GM12878 (cell line): ENCODE results near the gene CALN1. TPM values are rescaled to one million over a fixed set of nuclear protein-coding genes. Genes with fewer than 3 reads are reported as not detected.

Experiments
- ATAC-seq: fragments of 200-7000 bp; cut with Tn5 transposase; 3 replicates; pipeline ENCODE4 v1.9.1; 2020; ENCODE audit warnings: mild to moderate bottlenecking, moderate library complexity
- BruUV-seq: library from RNA; stranded (reverse); fragments of 400-500 nt; replicated peaks from 2 replicates; lab custom pipeline; 2021; lab: Mats Ljungman, UMichigan
- CTCF ChIA-PET: fragments of 300-600 bp; sonication (Branson Sonifier 250); formaldehyde crosslinking; extraction: SDS; loops from one replicate; lab custom pipeline; 2021; ENCODE audit warnings: inconsistent platforms; lab: Yijun Ruan, JAX
- POLR2A ChIA-PET: fragments of 350-600 bp; formaldehyde crosslinking; extraction: SDS; loops from one replicate; lab custom pipeline; 2021; ENCODE audit warnings: inconsistent platforms; lab: Charles Lee
- RAD21 ChIA-PET: fragments of 300-600 bp; sonication (Branson Sonifier 250); formaldehyde crosslinking; loops from one replicate; lab custom pipeline; 2023; ENCODE audit warnings: antibody characterized with exemption; ENCODE audit not compliant: unreplicated experiment; lab: Charles Lee
- SMC1A ChIA-PET: fragments of 300-600 bp; sonication (Branson Sonifier 250); formaldehyde crosslinking; loops from one replicate; lab custom pipeline; 2023; ENCODE audit not compliant: unreplicated experiment, uncharacterized antibody; lab: Charles Lee
- DNase-seq: peaks from one replicate; pipeline ENCODE4 v3.0.0-alpha.2; 2011; ENCODE audit warnings: low read depth, low spot score
- FAIRE-seq: peaks from 3 replicates; lab custom pipeline; 2011; peaks lifted over from hg19 to GRCh38; lab: Jason Lieb, UNC
- H2AFZ ChIP-seq: 2 replicates; pipeline ENCODE4 v1.6.0; 2011; ENCODE audit warnings: low read depth, low read length, control low read depth; ENCODE audit not compliant: control insufficient read depth
- H3K27ac ChIP-seq: 2 replicates; pipeline ENCODE4 v1.5.1; 2011; ENCODE audit warnings: control low read depth; ENCODE audit not compliant: control insufficient read depth, insufficient read depth
- H3K27me3 ChIP-seq, 2 experiments: replicated peaks in 1 of 2; 2 replicates each; pipeline versions ENCODE4 v1.6.0 to v1.6.1; 2011; ENCODE audit warnings: low read length in 1 of 2; ENCODE audit not compliant: control insufficient read depth in 2 of 2, insufficient read depth in 2 of 2
- H3K36me3 ChIP-seq, 2 experiments: 2 replicates each; pipeline ENCODE4 v1.5.1; 2011; ENCODE audit warnings: low read length in 1 of 2; ENCODE audit not compliant: control insufficient read depth in 2 of 2, insufficient read depth in 2 of 2
- H3K4me1 ChIP-seq: 2 replicates; pipeline ENCODE4 v1.6.1; 2011; ENCODE audit warnings: mild to moderate bottlenecking, low read length, moderate library complexity, mixed read lengths; ENCODE audit not compliant: control insufficient read depth, insufficient read depth
- H3K4me2 ChIP-seq: 2 replicates; pipeline ENCODE4 v1.6.0; 2011; ENCODE audit warnings: control low read depth; ENCODE audit not compliant: control insufficient read depth, insufficient read depth
- H3K4me3 ChIP-seq: fragments of 200-600 bp; sonication (generic); 2 replicates; pipeline ENCODE4 v1.5.1; 2016
- H3K79me2 ChIP-seq: 2 replicates; pipeline ENCODE4 v1.6.0; 2011; ENCODE audit warnings: low read length; ENCODE audit not compliant: control insufficient read depth, insufficient read depth
- H3K9ac ChIP-seq: 2 replicates; pipeline ENCODE4 v1.8.0; 2011; ENCODE audit warnings: low read length, control low read depth, mixed read lengths; ENCODE audit not compliant: control insufficient read depth, insufficient read depth
- H3K9me3 ChIP-seq: replicated peaks from 3 replicates; pipeline ENCODE4 v1.5.1; 2011; ENCODE audit warnings: mild to moderate bottlenecking, low read length; ENCODE audit not compliant: control insufficient read depth, insufficient read depth
- H4K20me1 ChIP-seq: 2 replicates; pipeline ENCODE4 v1.6.0; 2011; ENCODE audit not compliant: control insufficient read depth, insufficient read depth
- ASH2L ChIP-seq: fragments of 300-600, 200-600 bp; sonication (generic); IDR thresholded peaks from 2 replicates; pipeline ENCODE4 v1.6.1; 2017; ENCODE audit warnings: low read depth, mild to moderate bottlenecking, borderline replicate concordance
- ATF7 ChIP-seq: fragments of 450-650 bp; IDR thresholded peaks from 2 replicates; pipeline ENCODE4 v1.6.1; 2016; ENCODE audit warnings: low read depth, mild to moderate bottlenecking
- BACH1 ChIP-seq: fragments of 450-650 bp; IDR thresholded peaks from 2 replicates; pipeline ENCODE4 v1.6.1; 2017; ENCODE audit warnings: mild to moderate bottlenecking, borderline replicate concordance
- BCL11A ChIP-seq: IDR thresholded peaks from 2 replicates; pipeline ENCODE4 v1.6.1; 2011; ENCODE audit warnings: low read depth, low read length
- BRCA1 ChIP-seq: IDR thresholded peaks from 2 replicates; pipeline ENCODE4 v1.6.1; 2011; ENCODE audit warnings: low read depth, low read length, improper control_type of control experiment
- EED ChIP-seq: sonication (generic); IDR thresholded peaks from 2 replicates; pipeline ENCODE4 v1.6.1; 2016; ENCODE audit warnings: antibody characterized with exemption, low read depth
- MEF2B ChIP-seq: fragments of 450-650 bp; IDR thresholded peaks from 2 replicates; pipeline ENCODE4 v1.6.1; 2018; ENCODE audit warnings: mild to moderate bottlenecking, moderate library complexity; ENCODE audit not compliant: partially characterized antibody, poor library complexity, severe bottlenecking
- MLLT1 ChIP-seq: fragments of 450-650 bp; IDR thresholded peaks from 2 replicates; pipeline ENCODE4 v1.6.1; 2016; ENCODE audit warnings: mild to moderate bottlenecking
- MYB ChIP-seq: fragments of 150-350 bp; IDR thresholded peaks from 2 replicates; pipeline ENCODE4 v1.6.1; 2014; ENCODE audit warnings: mild to moderate bottlenecking, low read depth, low read length, borderline replicate concordance
- MYC ChIP-seq: IDR thresholded peaks from 2 replicates; pipeline ENCODE4 v1.6.1; 2011; ENCODE audit warnings: mild to moderate bottlenecking, low read length, moderate library complexity, inconsistent platforms; ENCODE audit not compliant: insufficient read depth, insufficient replicate concordance, insufficient read length, severe bottlenecking
- NFXL1 ChIP-seq: fragments of 450-650 bp; IDR thresholded peaks from 2 replicates; pipeline ENCODE4 v1.6.1; 2017; ENCODE audit warnings: antibody characterized with exemption, mild to moderate bottlenecking, borderline replicate concordance
- RB1 ChIP-seq: fragments of 450-650 bp; formaldehyde crosslinking; IDR thresholded peaks from 2 replicates; pipeline ENCODE4 v1.6.1; 2017; ENCODE audit warnings: mild to moderate bottlenecking, borderline replicate concordance
- RFX5 ChIP-seq: IDR thresholded peaks from 2 replicates; pipeline ENCODE4 v1.6.1; 2011; ENCODE audit warnings: low read depth, low read length, improper control_type of control experiment
- TARDBP ChIP-seq: IDR thresholded peaks from 2 replicates; pipeline ENCODE4 v1.6.1; 2016; ENCODE audit warnings: borderline replicate concordance
- TCF7 ChIP-seq: IDR thresholded peaks from 2 replicates; pipeline ENCODE4 v1.6.1; 2014; ENCODE audit warnings: antibody characterized with exemption, borderline replicate concordance
- ZSCAN29 ChIP-seq: fragments of 450-650 bp; IDR thresholded peaks from 2 replicates; pipeline ENCODE4 v1.6.1; 2017; ENCODE audit warnings: mild to moderate bottlenecking, moderate library complexity
- WGBS: methylation state at CpG from one replicate; pipeline ENCODE4 v1.1.6; 2016; ENCODE audit warnings: low lambda C conversion rate; ENCODE audit not compliant: insufficient replicate concordance, insufficient coverage; ENCODE audit errors: missing lambda C conversion rate; 5-methylcytosine and 5-hydroxymethylcytosine counted together
- in situ Hi-C: fragments of 300-500 bp; cut with MboI; formaldehyde crosslinking; loops from 9 replicates; pipeline ENCODE4 v1.14.3; 2018; ENCODE audit warnings: mixed read lengths
- intact Hi-C: fragments of 100-400 bp; cut with micrococcal nuclease; formaldehyde crosslinking; loops from one replicate; pipeline ENCODE4 v1.14.2; 2022; ENCODE audit not compliant: unreplicated experiment
- polyA plus RNA-seq, 11 experiments: library from polyadenylated mRNA; depleted of rRNA in 4 of 11; unstranded in 6 of 11; stranded (reverse) in 5 of 11; fragments of >200 nt; fragmentation: Nextera tagmentation in 4 of 11; fragmentation: Illumina TruSeq in 1 of 11; extraction: Ambion mirVana in 4 of 11; extraction: Trizol in 1 of 11; gene quantifications; 1 replicate in 1 of 11; 2 replicates in 10 of 11; pipeline versions ENCODE4 v1.2.1 to v1.2.3, GENCODE V29; 2011 to 2016; ENCODE audit warnings: inconsistent platforms in 2 of 11, missing spikeins in 2 of 11, low read depth in 1 of 11
- total RNA-seq, 4 experiments: library from RNA; depleted of rRNA in 3 of 4; stranded (reverse); fragments of >200 nt in 3 of 4; fragmentation: Illumina TruSeq in 1 of 4; extraction: Trizol in 1 of 4; gene quantifications; 2 replicates each; pipeline versions ENCODE4 v1.2.1 to v1.2.3, GENCODE V29; 2013 to 2021
- TF ChIP-seq, protein P1 (sequence below): fragments of 450-650 bp; IDR thresholded peaks from 2 replicates; pipeline ENCODE4 v1.6.1; 2017; ENCODE audit warnings: mild to moderate bottlenecking

Gene CALN1
- total and polyA plus RNA-seq, 10 of the 15 experiments (the other 5 are each of a cell fraction or from before 2014, with no cell fraction given) = 0.48 to 15.3 (median 1.6) TPM

GRCh38 chr7:71991586-71991985 lies 420.6 kb downstream of the CALN1 start:
- ATAC-seq (no peak), DNase-seq (no peak)
- Histone ChIP-seq H3K4me2 (no peak overlapping the region), H3K36me3 (no peaks in the 10 kb centered on the region), H3K27me3 (no peaks in the 10 kb centered on the region), H4K20me1 (no peaks in the 10 kb centered on the region), H3K27ac (no peak overlapping the region), H3K9ac (no peak overlapping the region)
- RAD21 ChIA-PET = no interaction called here
- no TSS peak for BruUV-seq
- intact Hi-C loops = no loop called here
- CTCF ChIA-PET = no interaction called here
- SMC1A ChIA-PET = no interaction called here
- TF ChIP-seq TARDBP (no peak), RFX5 (no peak), MEF2B (no peak)
- TF ChIP-seq, all 136 proteins: peak for 0
- Histone ChIP-seq H3K9me3 (no peaks in the 10 kb centered on the region), H3K79me2 (no peaks in the 10 kb centered on the region), H3K4me3 (no peak overlapping the region), H3K4me1 (no peaks in the 10 kb centered on the region), H2AFZ (no peak overlapping the region)
- FAIRE-seq = no peak
- in situ Hi-C loops = no loop called here
- POLR2A ChIA-PET = no interaction called here

DNA sequence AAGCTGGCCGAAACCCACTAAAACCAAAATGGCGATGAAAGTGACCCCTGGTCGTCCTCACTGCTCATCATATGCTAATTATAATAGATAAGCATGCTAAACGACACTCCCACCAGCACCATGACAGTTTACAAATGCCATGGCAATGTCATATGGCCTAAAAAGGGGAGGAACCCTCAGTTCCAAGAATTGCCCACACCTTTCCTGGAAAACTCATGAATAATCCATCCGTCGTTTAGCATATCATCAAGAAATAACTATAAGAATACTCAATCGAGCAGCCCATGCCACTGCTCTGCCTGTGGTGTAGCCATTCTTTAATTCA lies 422.0 kb downstream of the CALN1 start:
- no peaks in the 10 kb centered on the region for H3K9me3 ChIP-seq
- whole genome bisulfite sequencing = 45% methylated on average over 7 of the region's 7 CpGs
- H3K4me3 ChIP-seq = no peak overlapping the region
- ATAC-seq (no peak), DNase-seq (no peak), FAIRE-seq (no peak)
- POLR2A ChIA-PET = no interaction called here
- intact Hi-C loops (no loop called here), in situ Hi-C loops (no loop called here)
- H3K4me1 ChIP-seq = no peaks in the 10 kb centered on the region
- RAD21 ChIA-PET = no interaction called here
- no peak overlapping the region for H2AFZ ChIP-seq
- H3K4me2 ChIP-seq = no peak overlapping the region
- no peak overlapping the region for H3K9ac ChIP-seq
- SMC1A ChIA-PET = no interaction called here
- H3K27me3 ChIP-seq = no peaks in the 10 kb centered on the region
- no peaks in the 10 kb centered on the region for H3K36me3 ChIP-seq
- BruUV-seq = no TSS peak
- H3K79me2 ChIP-seq = no peaks in the 10 kb centered on the region
- H4K20me1 ChIP-seq = no peaks in the 10 kb centered on the region
- CTCF ChIA-PET = no interaction called here
- no peak overlapping the region for H3K27ac ChIP-seq
- TF ChIP-seq ASH2L = no peak
- TF ChIP-seq NFXL1 = no peak
- no peak for TF ChIP-seq MYB
- TF ChIP-seq RB1 = no peak
- no peak for TF ChIP-seq BCL11A
- TF ChIP-seq ATF7 = no peak
- no peak for TF ChIP-seq BACH1
- no peak for TF ChIP-seq TCF7
- TF ChIP-seq ZSCAN29 = no peak
- no peak for TF ChIP-seq EED
- TF ChIP-seq, protein P1, sequence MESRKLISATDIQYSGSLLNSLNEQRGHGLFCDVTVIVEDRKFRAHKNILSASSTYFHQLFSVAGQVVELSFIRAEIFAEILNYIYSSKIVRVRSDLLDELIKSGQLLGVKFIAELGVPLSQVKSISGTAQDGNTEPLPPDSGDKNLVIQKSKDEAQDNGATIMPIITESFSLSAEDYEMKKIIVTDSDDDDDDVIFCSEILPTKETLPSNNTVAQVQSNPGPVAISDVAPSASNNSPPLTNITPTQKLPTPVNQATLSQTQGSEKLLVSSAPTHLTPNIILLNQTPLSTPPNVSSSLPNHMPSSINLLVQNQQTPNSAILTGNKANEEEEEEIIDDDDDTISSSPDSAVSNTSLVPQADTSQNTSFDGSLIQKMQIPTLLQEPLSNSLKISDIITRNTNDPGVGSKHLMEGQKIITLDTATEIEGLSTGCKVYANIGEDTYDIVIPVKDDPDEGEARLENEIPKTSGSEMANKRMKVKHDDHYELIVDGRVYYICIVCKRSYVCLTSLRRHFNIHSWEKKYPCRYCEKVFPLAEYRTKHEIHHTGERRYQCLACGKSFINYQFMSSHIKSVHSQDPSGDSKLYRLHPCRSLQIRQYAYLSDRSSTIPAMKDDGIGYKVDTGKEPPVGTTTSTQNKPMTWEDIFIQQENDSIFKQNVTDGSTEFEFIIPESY = no peak
- no peak for TF ChIP-seq BRCA1
- TF ChIP-seq MYC = no peak
- TF ChIP-seq MLLT1 = no peak
